GM23248 (cell line): ENCODE data around the gene CHCHD5. TPM values are rescaled to one million over a fixed set of nuclear protein-coding genes. Genes with fewer than 3 reads are reported as not detected.

Source experiments
- DNase-seq: peaks from one replicate; pipeline ENCODE4 v3.0.0-alpha.2; 2015
- H2AFZ ChIP-seq: fragments of 200-600 bp; sonication (generic); 2 replicates; pipeline ENCODE4 v1.6.1; 2016; ENCODE audit warnings: antibody characterized with exemption
- H3F3A ChIP-seq: fragments of 200-600 bp; sonication (generic); 2 replicates; pipeline ENCODE4 v1.6.1; 2016; ENCODE audit warnings: mild to moderate bottlenecking, antibody characterized with exemption, mixed run types; ENCODE audit not compliant: insufficient read depth
- H3K27ac ChIP-seq: fragments of 200-600 bp; sonication (generic); 2 replicates; pipeline ENCODE4 v1.5.1; 2016; ENCODE audit warnings: mild to moderate bottlenecking
- H3K27me3 ChIP-seq: fragments of 200-600 bp; sonication (generic); replicated peaks from 2 replicates; pipeline ENCODE4 v1.6.1; 2016; ENCODE audit warnings: mild to moderate bottlenecking; ENCODE audit not compliant: insufficient read depth
- H3K36me3 ChIP-seq: fragments of 200-600 bp; sonication (generic); 2 replicates; pipeline ENCODE4 v1.6.1; 2016; ENCODE audit warnings: low read depth, mild to moderate bottlenecking
- H3K4me1 ChIP-seq: fragments of 200-600 bp; sonication (generic); 2 replicates; pipeline ENCODE4 v1.6.1; 2016; ENCODE audit warnings: mild to moderate bottlenecking; ENCODE audit not compliant: insufficient read depth
- H3K4me2 ChIP-seq: fragments of 200-600 bp; sonication (generic); one replicate; pipeline ENCODE4 v1.6.1; 2016; ENCODE audit warnings: mild to moderate bottlenecking; ENCODE audit not compliant: unreplicated experiment
- H3K4me3 ChIP-seq: fragments of 200-600 bp; sonication (generic); 2 replicates; pipeline ENCODE4 v1.5.1; 2016; ENCODE audit warnings: mild to moderate bottlenecking
- H3K79me2 ChIP-seq: fragments of 200-600 bp; sonication (generic); 2 replicates; pipeline ENCODE4 v1.6.1; 2016; ENCODE audit warnings: mild to moderate bottlenecking; ENCODE audit not compliant: insufficient read depth
- H3K9ac ChIP-seq: fragments of 200-600 bp; sonication (generic); 2 replicates; pipeline ENCODE4 v1.6.1; 2016; ENCODE audit warnings: mild to moderate bottlenecking
- H3K9me2 ChIP-seq: fragments of 200-600 bp; sonication (generic); 2 replicates; pipeline ENCODE4 v1.6.1; 2016; ENCODE audit warnings: mixed run types, mild to moderate bottlenecking, moderate library complexity; ENCODE audit not compliant: insufficient read depth
- H3K9me3 ChIP-seq: fragments of 200-600 bp; sonication (generic); one replicate; pipeline ENCODE4 v1.6.1; 2017; ENCODE audit warnings: low read depth
- H4K20me1 ChIP-seq: fragments of 200-600 bp; sonication (generic); 2 replicates; pipeline ENCODE4 v1.6.0; 2016; ENCODE audit not compliant: insufficient read depth
- EZH2 ChIP-seq: fragments of 200-600 bp; sonication (generic); IDR thresholded peaks from 2 replicates; pipeline ENCODE4 v1.6.1; 2018; ENCODE audit warnings: antibody characterized with exemption, mild to moderate bottlenecking; ENCODE audit not compliant: insufficient read depth, poor library complexity, severe bottlenecking
- EZH2phosphoT487 ChIP-seq: fragments of 200-600 bp; sonication (generic); IDR thresholded peaks from 2 replicates; pipeline ENCODE4 v1.6.1; 2018; ENCODE audit warnings: antibody characterized with exemption, moderate library complexity, mild to moderate bottlenecking, low read depth; ENCODE audit not compliant: insufficient read depth
- WGBS, 2 experiments: methylation state at CpG; one replicate each; pipeline ENCODE4 v1.1.6; 2015 to 2017; ENCODE audit warnings: low lambda C conversion rate in 2 of 2, low coverage in 1 of 2; ENCODE audit errors: missing lambda C conversion rate in 2 of 2; 5-methylcytosine and 5-hydroxymethylcytosine counted together
- in situ Hi-C: fragments of 300-500 bp; cut with MboI; formaldehyde crosslinking; loops from 2 replicates; pipeline ENCODE4 v1.15.0; 2020
- polyA plus RNA-seq: library from polyadenylated mRNA; unstranded; fragments of >200 nt; fragmentation: Nextera tagmentation; extraction: Ambion mirVana; gene quantifications from 2 replicates; pipeline ENCODE4 v1.2.1, GENCODE V29; 2016
- total RNA-seq: library from RNA; depleted of rRNA; stranded (reverse); fragments of >200 nt; shearing (Covaris generic); gene quantifications from 2 replicates; pipeline ENCODE4 v1.2.3, GENCODE V29; 2014

CHCHD5 gene
- total and polyA plus RNA-seq, 2 experiments from 2014 or later, result 9.5 to 55.4 TPM

- H3K4me3 ChIP-seq, result no peak overlapping the region
- TF ChIP-seq EZH2phosphoT487 (no peak), EZH2 (no peak)
- H3K4me1 ChIP-seq, result peaks cover 7% of the 10 kb centered on the region; the same call in 1 of the 2 replicates
- peaks cover 18% of the 10 kb centered on the region; the same call in 1 of the 2 replicates for H3F3A ChIP-seq
- DNase-seq, result no peak
- H3K4me2 ChIP-seq, result no peak overlapping the region
- H3K9me3 ChIP-seq, result no peaks in the 10 kb centered on the region
- H2AFZ ChIP-seq, result peak overlapping the region; percentile 92
- no peaks in the 10 kb centered on the region for H3K27me3 ChIP-seq
- no peak overlapping the region for H3K9ac ChIP-seq
- H3K27ac ChIP-seq, result no peak overlapping the region
- H3K79me2 ChIP-seq, result peaks cover 36% of the 10 kb centered on the region
- 32 to 37% methylated on average over 2 of the region's 2 CpGs for WGBS, 2 experiments
- in situ Hi-C loops, result no loop called here
- H4K20me1 ChIP-seq, result no peaks in the 10 kb centered on the region
- no peaks in the 10 kb centered on the region for H3K9me2 ChIP-seq
- no peaks in the 10 kb centered on the region for H3K36me3 ChIP-seq
These were observed 43.5 kb upstream of the CHCHD5 start for GRCh38 chr2:112540906-112541305.

GRCh38 chr2:112541315-112542122 lies 42.9 kb upstream of the CHCHD5 start:
- Histone ChIP-seq H3K9ac (peak overlapping the region; percentile 83), H3K9me3 (no peaks in the 10 kb centered on the region), H3K27me3 (no peaks in the 10 kb centered on the region), H3K9me2 (no peaks in the 10 kb centered on the region), H3K36me3 (no peaks in the 10 kb centered on the region), H3K4me3 (peak overlapping the region; percentile 84), H3K4me1 (peaks cover 7% of the 10 kb centered on the region; the same call in 1 of the 2 replicates), H2AFZ (peak overlapping the region; percentile 92), H3K27ac (peak overlapping the region; percentile 77), H3K79me2 (peaks cover 40% of the 10 kb centered on the region), H3K4me2 (peak overlapping the region; percentile 97), H4K20me1 (no peaks in the 10 kb centered on the region), H3F3A (peaks cover 18% of the 10 kb centered on the region; the same call in 1 of the 2 replicates)
- in situ Hi-C loops, result no loop called here
- 22 to 25% methylated on average over 34 of the region's 34 CpGs for WGBS, 2 experiments
- peak; percentile 77 for DNase-seq
- TF ChIP-seq EZH2phosphoT487, result no peak
- TF ChIP-seq EZH2, result no peak

- no peaks in the 10 kb centered on the region for H3K9me3 ChIP-seq
- H3K4me2 ChIP-seq, result peak within 1 kb of the TSS; percentile 97
- peak within 1 kb of the TSS; percentile 83 for H3K9ac ChIP-seq
- H4K20me1 ChIP-seq, result no peaks in the 10 kb centered on the region
- peaks cover 7% of the 10 kb centered on the region; the same call in 1 of the 2 replicates for H3K4me1 ChIP-seq
- peak within 1 kb of the TSS; percentile 77 for H3K27ac ChIP-seq
- peak within 1 kb of the TSS; percentile 92 for H2AFZ ChIP-seq
- no peaks in the 10 kb centered on the region for H3K36me3 ChIP-seq
- peaks cover 16% of the 10 kb centered on the region; the same call in 1 of the 2 replicates for H3F3A ChIP-seq
- TF ChIP-seq EZH2 (no peak), EZH2phosphoT487 (no peak)
- in situ Hi-C loops, result no loop called here
- H3K79me2 ChIP-seq, result peaks cover 40% of the 10 kb centered on the region
- H3K4me3 ChIP-seq, result peak within 1 kb of the TSS; percentile 84
- 0% methylated on average over 64 to 67 of the region's 67 CpGs for WGBS, 2 experiments
- DNase-seq, result peak; percentile 89
- no peaks in the 10 kb centered on the region for H3K9me2 ChIP-seq
- no peaks in the 10 kb centered on the region for H3K27me3 ChIP-seq
These were observed 42.1 kb upstream of the CHCHD5 start, which contains the start of gene POLR1B for GRCh38 chr2:112542123-112542983. TSS of gene POLR1B (plus strand) at chr2:112542465. CDS start at chr2:112542495, 30 bp downstream.

- 13 to 16% methylated on average over 18 of the region's 18 CpGs for WGBS, 2 experiments
- Histone ChIP-seq H3K79me2 (peaks cover 40% of the 10 kb centered on the region), H3F3A (peaks cover 12% of the 10 kb centered on the region; the same call in 1 of the 2 replicates), H3K4me3 (peak overlapping the region; percentile 84), H2AFZ (peak overlapping the region; percentile 92), H3K36me3 (0 out of 2 replicates have a peak, but pooled peaks cover 4% of the 10 kb centered on the region), H4K20me1 (no peaks in the 10 kb centered on the region), H3K27me3 (no peaks in the 10 kb centered on the region), H3K4me1 (peaks cover 7% of the 10 kb centered on the region; the same call in 1 of the 2 replicates), H3K9me3 (no peaks in the 10 kb centered on the region), H3K9me2 (no peaks in the 10 kb centered on the region), H3K9ac (peak overlapping the region; percentile 83), H3K27ac (no peak overlapping the region), H3K4me2 (peak overlapping the region; percentile 97)
- in situ Hi-C loops, result no loop called here
- DNase-seq, result peak; percentile 30
- TF ChIP-seq EZH2, result no peak
- no peak for TF ChIP-seq EZH2phosphoT487
These were observed 41.3 kb upstream of the CHCHD5 start for GRCh38 chr2:112542984-112543661.
